GM19099 (cell line): Measurements from ENCODE around the gene CMIP.

Experiments
- POLR2A ChIP-seq: IDR thresholded peaks from 3 replicates; pipeline ENCODE4 v1.6.1; 2011; ENCODE audit warnings: low read depth; ENCODE audit not compliant: insufficient read length; ENCODE audit errors: extremely low read depth

CMIP gene

GRCh38 chr16:81486540-81487061, 42.0 kb downstream of the CMIP start:
- TF ChIP-seq POLR2A, result no peak

GRCh38 chr16:81487301-81487720, 42.7 kb downstream of the CMIP start:
- TF ChIP-seq POLR2A, result no peak

GRCh38 chr16:81488687-81489411, 44.2 kb downstream of the CMIP start:
- TF ChIP-seq POLR2A, result no peak

- TF ChIP-seq POLR2A, result no peak
Measured at GRCh38 chr16:81489547-81490267, 45.1 kb downstream of the CMIP start.

GRCh38 chr16:81491541-81492188, 47.1 kb downstream of the CMIP start:
- no peak for TF ChIP-seq POLR2A

- no peak for TF ChIP-seq POLR2A
Measured at GRCh38 chr16:81492311-81492761, 47.7 kb downstream of the CMIP start.

- no peak for TF ChIP-seq POLR2A
Measured at GRCh38 chr16:81492965-81493754, 48.6 kb downstream of the CMIP start.

- TF ChIP-seq POLR2A, result no peak
Measured at GRCh38 chr16:81493755-81494433, 49.3 kb downstream of the CMIP start.

GRCh38 chr16:81494434-81494806, 49.8 kb downstream of the CMIP start:
- TF ChIP-seq POLR2A, result no peak

- no peak for TF ChIP-seq POLR2A
Measured at GRCh38 chr16:81494888-81495287, 50.3 kb downstream of the CMIP start.

GRCh38 chr16:81495321-81496234, 51.0 kb downstream of the CMIP start:
- TF ChIP-seq POLR2A, result no peak

GRCh38 chr16:81496321-81496720, 51.7 kb downstream of the CMIP start:
- no peak for TF ChIP-seq POLR2A

- no peak for TF ChIP-seq POLR2A
Measured at GRCh38 chr16:81496742-81497141, 52.1 kb downstream of the CMIP start.

GRCh38 chr16:81497690-81498089, 53.1 kb downstream of the CMIP start:
- no peak for TF ChIP-seq POLR2A

GRCh38 chr16:81498351-81498750, 53.7 kb downstream of the CMIP start:
- no peak for TF ChIP-seq POLR2A
